ENCODE results near the gene MIER2.

DNA sequence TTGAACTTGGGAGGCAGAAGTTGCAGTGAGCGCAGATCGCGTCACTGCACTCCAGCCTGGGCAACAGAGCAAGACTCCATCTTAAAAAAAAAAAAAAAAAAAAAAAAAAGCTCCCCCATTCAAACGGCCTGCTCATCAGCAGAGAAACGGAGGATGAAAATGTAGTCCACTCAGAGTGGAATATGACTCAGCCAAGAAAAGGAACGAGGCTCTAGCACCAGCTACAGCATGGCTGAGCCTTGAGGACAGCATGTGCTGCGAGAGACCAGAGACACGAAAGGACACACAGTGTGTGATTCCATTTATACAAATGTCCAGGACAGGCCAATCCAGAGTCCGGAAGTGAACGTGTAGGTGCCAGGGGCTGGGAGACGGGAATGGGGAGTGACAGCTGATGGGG is 18.1 kb upstream of the MIER2 start:
- TF ChIP-seq, protein P1, sequence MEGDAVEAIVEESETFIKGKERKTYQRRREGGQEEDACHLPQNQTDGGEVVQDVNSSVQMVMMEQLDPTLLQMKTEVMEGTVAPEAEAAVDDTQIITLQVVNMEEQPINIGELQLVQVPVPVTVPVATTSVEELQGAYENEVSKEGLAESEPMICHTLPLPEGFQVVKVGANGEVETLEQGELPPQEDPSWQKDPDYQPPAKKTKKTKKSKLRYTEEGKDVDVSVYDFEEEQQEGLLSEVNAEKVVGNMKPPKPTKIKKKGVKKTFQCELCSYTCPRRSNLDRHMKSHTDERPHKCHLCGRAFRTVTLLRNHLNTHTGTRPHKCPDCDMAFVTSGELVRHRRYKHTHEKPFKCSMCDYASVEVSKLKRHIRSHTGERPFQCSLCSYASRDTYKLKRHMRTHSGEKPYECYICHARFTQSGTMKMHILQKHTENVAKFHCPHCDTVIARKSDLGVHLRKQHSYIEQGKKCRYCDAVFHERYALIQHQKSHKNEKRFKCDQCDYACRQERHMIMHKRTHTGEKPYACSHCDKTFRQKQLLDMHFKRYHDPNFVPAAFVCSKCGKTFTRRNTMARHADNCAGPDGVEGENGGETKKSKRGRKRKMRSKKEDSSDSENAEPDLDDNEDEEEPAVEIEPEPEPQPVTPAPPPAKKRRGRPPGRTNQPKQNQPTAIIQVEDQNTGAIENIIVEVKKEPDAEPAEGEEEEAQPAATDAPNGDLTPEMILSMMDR (IDR thresholded peaks at IDR 0.05; ENCODE audit: insufficient read depth, low read depth, low read length) = no peak
- TF ChIP-seq EZH2 (IDR thresholded peaks at IDR 0.05; ENCODE audit: insufficient read depth, low read length) = no peak
